Calu3 (cell line): Measurements from ENCODE around the gene ARHGAP26. TPM values are rescaled to one million over a fixed set of nuclear protein-coding genes. Genes with fewer than 3 reads are reported as not detected.

Experiments used
- BruUV-seq: library from RNA; stranded (reverse); fragments of 400-500 nt; replicated peaks from 2 replicates; lab custom pipeline; 2021; lab: Mats Ljungman, UMichigan
- CTCF ChIA-PET: fragments of 300-600 bp; sonication (Branson Sonifier 250); formaldehyde crosslinking; loops from one replicate; lab custom pipeline; 2022; ENCODE audit warnings: antibody characterized with exemption; lab: Charles Lee
- DNase-seq: peaks from one replicate; pipeline ENCODE4 v3.0.0; 2022
- H3K27ac Mint-ChIP-seq: one replicate; pipeline ENCODE4 v1.8.0; 2022; ENCODE audit warnings: mixed read lengths; ENCODE audit not compliant: unreplicated experiment
- H3K27me3 Mint-ChIP-seq: one replicate; pipeline ENCODE4 v1.8.0; 2022; ENCODE audit warnings: mixed read lengths; ENCODE audit not compliant: unreplicated experiment
- H3K36me3 Mint-ChIP-seq: one replicate; pipeline ENCODE4 v1.8.0; 2022; ENCODE audit warnings: mild to moderate bottlenecking, moderate library complexity, mixed read lengths; ENCODE audit not compliant: insufficient read depth, unreplicated experiment
- H3K4me1 Mint-ChIP-seq: one replicate; pipeline ENCODE4 v1.8.0; 2022; ENCODE audit warnings: mild to moderate bottlenecking, low read depth, mixed read lengths; ENCODE audit not compliant: unreplicated experiment
- H3K4me3 Mint-ChIP-seq: one replicate; pipeline ENCODE4 v1.8.0; 2022; ENCODE audit warnings: mild to moderate bottlenecking, low read depth, moderate library complexity, mixed read lengths; ENCODE audit not compliant: unreplicated experiment
- H3K9me3 Mint-ChIP-seq: one replicate; pipeline ENCODE4 v1.8.0; 2022; ENCODE audit warnings: low read depth, mixed read lengths; ENCODE audit not compliant: unreplicated experiment
- CTCF ChIP-seq: fragments of 200-600 bp; IDR thresholded peaks from one replicate; pipeline ENCODE4 v1.8.0; 2022; ENCODE audit warnings: antibody characterized with exemption; ENCODE audit not compliant: unreplicated experiment
- intact Hi-C: fragments of 100-400 bp; cut with micrococcal nuclease; formaldehyde crosslinking; loops from one replicate; pipeline ENCODE4 v1.10.0; 2022; ENCODE audit not compliant: unreplicated experiment
- total RNA-seq: library from RNA; stranded (reverse); gene quantifications from 2 replicates; pipeline ENCODE4 v1.2.3, GENCODE V29; 2022

ARHGAP26 gene
- total RNA-seq, 1 experiment from 2014 or later = 118 TPM

- no peaks in the 10 kb centered on the region for H3K27me3 Mint-ChIP-seq
- H3K9me3 Mint-ChIP-seq = no peaks in the 10 kb centered on the region
- no peak overlapping the region for H3K27ac Mint-ChIP-seq
- intact Hi-C loops = no loop called here
- no peak for DNase-seq
- CTCF ChIA-PET = no interaction called here
- peaks cover 22% of the 10 kb centered on the region for H3K4me1 Mint-ChIP-seq
- no peak for TF ChIP-seq CTCF
- H3K4me3 Mint-ChIP-seq = no peak overlapping the region
- no peaks in the 10 kb centered on the region for H3K36me3 Mint-ChIP-seq
- no TSS peak for BruUV-seq
Measured at GRCh38 chr5:142757564-142757963, 12.6 kb upstream of the ARHGAP26 start.

- H3K4me3 Mint-ChIP-seq = no peak overlapping the region
- intact Hi-C loops = no loop called here
- no peaks in the 10 kb centered on the region for H3K9me3 Mint-ChIP-seq
- no peaks in the 10 kb centered on the region for H3K27me3 Mint-ChIP-seq
- H3K36me3 Mint-ChIP-seq = no peaks in the 10 kb centered on the region
- H3K27ac Mint-ChIP-seq = no peak overlapping the region
- no peak for DNase-seq
- BruUV-seq = no TSS peak
- peaks cover 16% of the 10 kb centered on the region for H3K4me1 Mint-ChIP-seq
- TF ChIP-seq CTCF = no peak
- CTCF ChIA-PET = interaction anchor here (0.8 kb wide), 1 partner anchor 10 kb away, joined by 3 read pairs; no protein-coding TSS in a partner anchor
Measured at GRCh38 chr5:142758062-142758795, 11.9 kb upstream of the ARHGAP26 start.

GRCh38 chr5:142758796-142759145, 11.4 kb upstream of the ARHGAP26 start:
- no peaks in the 10 kb centered on the region for H3K27me3 Mint-ChIP-seq
- no peak overlapping the region for H3K27ac Mint-ChIP-seq
- peaks cover 12% of the 10 kb centered on the region for H3K4me1 Mint-ChIP-seq
- TF ChIP-seq CTCF = no peak
- intact Hi-C loops = no loop called here
- CTCF ChIA-PET = interaction anchor here (0.8 kb wide), 1 partner anchor 11 kb away, joined by 3 read pairs; no protein-coding TSS in a partner anchor
- H3K36me3 Mint-ChIP-seq = no peaks in the 10 kb centered on the region
- H3K4me3 Mint-ChIP-seq = no peak overlapping the region
- no TSS peak for BruUV-seq
- no peaks in the 10 kb centered on the region for H3K9me3 Mint-ChIP-seq
- DNase-seq = no peak

- H3K36me3 Mint-ChIP-seq = no peaks in the 10 kb centered on the region
Measured at GRCh38 chr5:142763701-142764100, 6.5 kb upstream of the ARHGAP26 start.

More at GRCh38 chr5:142763701-142764100, 6.5 kb upstream of the ARHGAP26 start:
- intact Hi-C loops = no loop called here
- H3K4me1 Mint-ChIP-seq = peaks cover 2% of the 10 kb centered on the region
- CTCF ChIA-PET = no interaction called here
- no peak for TF ChIP-seq CTCF
- H3K4me3 Mint-ChIP-seq = no peak overlapping the region
- no peak for DNase-seq
- BruUV-seq = no TSS peak
- H3K27me3 Mint-ChIP-seq = no peaks in the 10 kb centered on the region
- H3K27ac Mint-ChIP-seq = no peak overlapping the region
- H3K9me3 Mint-ChIP-seq = no peaks in the 10 kb centered on the region
